Heart left ventricle (tissue), 16 donors: ENCODE measurements around the gene HARS1. TPM values are rescaled to one million over a fixed set of nuclear protein-coding genes. Genes with fewer than 3 reads are reported as not detected.
A peak's percentile ranks its signal among the peaks of the same experiment; 100 is the strongest.

Experiments used
- ATAC-seq, 4 donors: fragments of 200-7000 bp; cut with Tn5 transposase; one replicate each; pipeline ENCODE4 v1.9.1; 2020 to 2022; ENCODE audit warnings: moderate library complexity in 4 of 4, mild to moderate bottlenecking in 3 of 4, moderate number of reproducible peaks in 1 of 4
- DNase-seq, 5 donors: peaks; one replicate each; pipeline ENCODE4 v3.0.0-alpha.2; 2020
- H3K27ac ChIP-seq, 12 donors: fragments of 200-600 bp; sonication (generic) in 4 of 12; one replicate each; pipeline versions ENCODE4 v1.5.0 to v1.8.0; 2016 to 2022; ENCODE audit warnings: mild to moderate bottlenecking in 2 of 12
- H3K27me3 ChIP-seq, 9 donors: fragments of 200-600 bp; sonication (generic) in 2 of 9; one replicate each; pipeline versions ENCODE4 v1.5.1 to v1.8.0; 2016 to 2022; ENCODE audit warnings: mild to moderate bottlenecking in 3 of 9
- H3K36me3 ChIP-seq, 9 donors: fragments of 200-600 bp; sonication (generic) in 2 of 9; one replicate each; pipeline versions ENCODE4 v1.5.0 to v1.8.0; 2018 to 2022; ENCODE audit warnings: mild to moderate bottlenecking in 2 of 9
- H3K4me1 ChIP-seq, 12 donors: fragments of 200-600 bp; sonication (generic) in 4 of 12; one replicate each; pipeline versions ENCODE4 v1.5.0 to v1.8.0; 2016 to 2022; ENCODE audit warnings: mild to moderate bottlenecking in 3 of 12
- H3K4me3 ChIP-seq, 12 donors: fragments of 200-600 bp; sonication (generic) in 4 of 12; one replicate each; pipeline versions ENCODE4 v1.5.0 to v1.8.0; 2017 to 2022; ENCODE audit warnings: mild to moderate bottlenecking in 9 of 12, moderate library complexity in 4 of 12
- H3K9me3 ChIP-seq, 12 donors: fragments of 200-600 bp; sonication (generic) in 4 of 12; one replicate each; pipeline versions ENCODE4 v1.5.0 to v1.8.0; 2016 to 2022; ENCODE audit warnings: mild to moderate bottlenecking in 1 of 12
- CTCF ChIP-seq, 12 donors: fragments of 200-600 bp; sonication (generic) in 4 of 12; IDR thresholded peaks; one replicate each; pipeline versions ENCODE4 v1.5.0 to v1.8.0; 2018 to 2022; ENCODE audit warnings: antibody characterized with exemption in 12 of 12, mild to moderate bottlenecking in 5 of 12
- POLR2A ChIP-seq, 2 donors: fragments of 450-650 bp; IDR thresholded peaks; one replicate each; pipeline ENCODE4 v1.6.1; 2017; ENCODE audit warnings: antibody characterized with exemption in 2 of 2, mild to moderate bottlenecking in 2 of 2, moderate library complexity in 2 of 2
- WGBS, 4 donors: extraction: QIAGEN DNeasy Blood & Tissue Kit in 2 of 4; methylation state at CpG; one replicate each; pipeline versions ENCODE4 v1.1.5 to v1.1.7; 2013 to 2018; 5-methylcytosine and 5-hydroxymethylcytosine counted together
- intact Hi-C, 10 donors: fragments of 100-400 bp; cut with DNase I; formaldehyde crosslinking; loops; one replicate each; pipeline versions ENCODE4 v1.11.1 to v1.14.2; 2022
- polyA plus RNA-seq, 2 donors: library from polyadenylated mRNA; stranded (reverse); fragments of 200-250 nt; gene quantifications; one replicate each; pipeline ENCODE4 v1.2.3, GENCODE V29; 2013
- total RNA-seq, 9 donors: library from RNA; depleted of rRNA in 2 of 9; stranded (reverse); fragments of >200 nt in 2 of 9; fragmentation: NEBNext Ultra II Directional in 3 of 9; extraction: Animal tissue kit (Norgen Biotek cat#: 25700) in 3 of 9; gene quantifications; one replicate each; pipeline versions ENCODE4 v1.1.0 to v1.2.4, GENCODE V29; 2016 to 2023
- donor health status: ischemic (EF 13 %, LVEDD 7.1; RV severe dilation, severe dysfunction).
- donor health status: healthy with polysubstance abuse.
- donor health status: DM: no; HTN: yes; CAD: no.
- donor health status: DM: no; HTN: no; CAD: no.
- donor health status: ischemic (EF 25% LVEDD 6.9; RV normal size, moderate dysfunction).
- donor health status: ischemic (EF 25% LVEDD 5.7; RV mildly dilated, moderate dysfunction).
- donor health status: healthy.
- donor health status: DM: yes; HTN: yes; CAD: no.
- donor health status: ischemic (EF 35%, LVEDD 5.7; RV mildly dilated, moderate dysfunction).
- donor health status: nonischemic (EF 11% LVEDD 7.7; RV severe dilation, severe dysfunction).
- donor health status: DM: yes; HTN: yes; CAD: no.
- donor health status: PGD.
- donor health status: ischemic (EF 29% LVEDD 5.4; RV normal size, mild dysfunction).
- donor health status: nonischemic (EF 23%, LVEDD 6.1; RV moderate dilation, normal function).

The HARS1 gene
- total and polyA plus RNA-seq, 11 donors, result 31.3 to 58.6 (median 37.2) TPM

DNA sequence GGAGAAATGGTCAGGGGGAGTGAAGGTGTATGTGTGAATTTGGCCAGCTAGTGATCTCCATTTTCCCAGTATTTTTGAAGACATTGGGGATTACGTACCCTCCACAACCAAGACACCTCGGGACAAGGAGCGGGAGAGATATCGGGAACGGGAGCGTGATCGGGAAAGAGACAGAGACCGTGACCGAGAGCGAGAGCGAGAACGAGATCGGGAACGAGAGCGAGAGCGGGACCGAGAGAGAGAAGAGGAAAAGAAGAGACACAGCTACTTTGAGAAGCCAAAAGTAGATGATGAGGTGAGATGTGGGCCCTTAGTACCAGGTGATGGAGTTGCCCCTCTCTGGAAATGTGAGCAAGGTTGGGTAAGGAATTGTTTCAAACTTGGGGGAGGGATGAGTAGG is 32.3 kb downstream of the HARS1 start:
- H3K4me1 ChIP-seq, result peaks cover 0 to 6% (median 2%) of the 10 kb centered on the region in 12 donors
- peaks cover 3 to 95% (median 93%) of the 10 kb centered on the region in 9 donors for H3K36me3 ChIP-seq
- TF ChIP-seq CTCF (IDR thresholded peaks at IDR 0.05) (no peak), POLR2A (IDR thresholded peaks at IDR 0.05) (no peak)
- H3K9me3 ChIP-seq, result no peaks in the 10 kb centered on the region
- H3K27ac ChIP-seq, result no peak overlapping the region
- intact Hi-C loops, result no loop called here
- no peak for DNase-seq
- no peak overlapping the region for H3K4me3 ChIP-seq
- ATAC-seq, result no peak
- H3K27me3 ChIP-seq, result no peaks in the 10 kb centered on the region
- WGBS, 4 donors, result 97 to 98% (median 97%) methylated on average over 17 of the region's 17 CpGs

DNA sequence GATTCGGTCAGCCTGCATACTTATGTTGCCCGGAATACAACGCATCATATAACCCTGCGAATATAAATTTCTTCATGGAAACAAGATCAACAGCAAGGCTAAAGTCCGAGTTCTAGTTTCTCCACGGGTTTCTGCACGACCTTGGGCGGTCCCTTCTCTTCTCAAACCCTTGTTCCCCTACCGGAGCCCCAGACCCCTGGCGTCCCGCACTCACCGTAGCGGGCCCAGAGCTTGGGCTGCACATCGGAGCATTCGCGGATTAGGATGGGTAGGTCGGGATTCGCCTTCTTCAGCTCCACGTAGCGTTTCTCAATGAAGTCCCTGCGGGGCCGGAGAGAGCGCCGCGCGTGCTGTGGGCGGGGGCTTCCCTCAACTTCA is 44.1 kb downstream of the HARS1 start:
- no peak for TF ChIP-seq CTCF (IDR thresholded peaks at IDR 0.05)
- TF ChIP-seq POLR2A (IDR thresholded peaks at IDR 0.05), result no peak
- WGBS, 4 donors, result 0 to 1% (median 1%) methylated on average over 15 to 27 of the region's 27 CpGs
- ATAC-seq, result peak in 2 of 4 donors; percentile 8 to 23
- intact Hi-C loops, result loop anchor here in 4 of 10 donors (1.0 to 10.0 kb wide), 6 partner anchors 17 to 242 kb away; partner anchors contain the start of genes HARS1 (in 3 of the 4), HARS2 (in 3 of the 4), WDR55 (in 2 of the 4) and ANKHD1 (in 1 of the 4)
- peak in 1 of 5 donors; percentile 23 for DNase-seq
- peak overlapping the region; percentile 58 to 100 (median 83) for H3K4me3 ChIP-seq
- peak overlapping the region; percentile 48 to 94 (median 86) for H3K27ac ChIP-seq
- no peaks in the 10 kb centered on the region for H3K27me3 ChIP-seq
- H3K36me3 ChIP-seq, result peaks cover 0 to 76% (median 64%) of the 10 kb centered on the region in 9 donors
- H3K4me1 ChIP-seq, result peaks cover 0 to 40% (median 26%) of the 10 kb centered on the region in 12 donors
- no peaks in the 10 kb centered on the region for H3K9me3 ChIP-seq

GRCh38 chr5:140642718-140643117 is 48.5 kb downstream of the HARS1 start:
- no peak for TF ChIP-seq POLR2A (IDR thresholded peaks at IDR 0.05)
- Histone ChIP-seq H3K9me3 (no peaks in the 10 kb centered on the region), H3K4me3 (no peak overlapping the region), H3K27me3 (no peaks in the 10 kb centered on the region), H3K36me3 (peaks cover 0 to 46% (median 37%) of the 10 kb centered on the region in 9 donors), H3K4me1 (peaks cover 0 to 43% (median 27%) of the 10 kb centered on the region in 12 donors), H3K27ac (no peak overlapping the region)
- DNase-seq (no peak), ATAC-seq (no peak)
- intact Hi-C loops, result loop anchor here in 5 of 10 donors (5.0 to 10.0 kb wide), 3 partner anchors 52 to 238 kb away; partner anchors contain the start of genes EIF4EBP3 (in 3 of the 5), ANKHD1 (in 1 of the 5), HARS1 (in 1 of the 5) and HARS2 (in 1 of the 5)
- WGBS, 4 donors, result 56 to 66% (median 61%) methylated on average over 3 of the region's 3 CpGs

DNA sequence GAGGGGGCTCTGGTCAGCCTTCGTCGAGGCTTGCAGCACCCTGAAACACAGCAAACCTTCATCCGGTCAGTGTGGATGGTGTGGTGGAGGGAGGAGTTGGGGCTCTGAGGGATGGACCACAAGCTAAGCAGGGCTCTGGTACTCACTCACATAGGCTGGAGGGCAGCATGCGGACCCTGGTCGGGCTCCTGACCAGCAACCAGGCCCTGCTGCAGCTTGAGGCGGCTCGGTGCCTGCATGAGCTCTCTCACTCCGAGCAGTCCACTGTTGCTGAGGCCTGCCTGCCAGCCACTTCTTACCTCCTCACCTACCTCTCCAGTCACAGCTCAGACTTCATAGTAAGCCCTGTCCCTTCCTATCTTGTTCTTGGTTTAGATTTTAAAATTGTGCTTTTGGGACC is 49.5 kb downstream of the HARS1 start:
- TF ChIP-seq POLR2A (IDR thresholded peaks at IDR 0.05) (no peak), CTCF (IDR thresholded peaks at IDR 0.05) (no peak)
- peaks cover 0 to 42% (median 27%) of the 10 kb centered on the region in 12 donors for H3K4me1 ChIP-seq
- H3K36me3 ChIP-seq, result peaks cover 0 to 46% (median 37%) of the 10 kb centered on the region in 9 donors
- H3K27ac ChIP-seq, result no peak overlapping the region
- 83 to 91% (median 90%) methylated on average over 7 to 8 of the region's 8 CpGs for WGBS, 4 donors
- no peak overlapping the region for H3K4me3 ChIP-seq
- no peaks in the 10 kb centered on the region for H3K27me3 ChIP-seq
- intact Hi-C loops, result loop anchor here in 5 of 10 donors (5.0 to 10.0 kb wide), 3 partner anchors 53 to 237 kb away; partner anchors contain the start of genes EIF4EBP3 (in 3 of the 5), ANKHD1 (in 1 of the 5), HARS1 (in 1 of the 5) and HARS2 (in 1 of the 5)
- no peak for ATAC-seq
- DNase-seq, result no peak
- no peaks in the 10 kb centered on the region for H3K9me3 ChIP-seq
